ENCODE measurements around the gene COPS8. TPM values are rescaled to one million over a fixed set of nuclear protein-coding genes. Genes with fewer than 3 reads are reported as not detected.

Gene COPS8
- total RNA-seq, 1 donor from 2014 or later = 111 TPM

- H3K4me3 ChIP-seq (ENCODE audit: low read depth, low read length) = no peak overlapping the region
Measured at GRCh38 chr2:237097911-237098702, 12.4 kb downstream of the COPS8 start.

GRCh38 chr2:237099804-237100203 is 14.1 kb downstream of the COPS8 start:
- DNase-seq (ENCODE audit: low read depth) = no peak
- no peak overlapping the region for H3K4me3 ChIP-seq (ENCODE audit: low read depth, low read length)
- no peak for TF ChIP-seq CTCF (conservative IDR thresholded peaks at IDR 0.05; ENCODE audit: low read depth, low read length)

More at GRCh38 chr2:237097911-237098702, 12.4 kb downstream of the COPS8 start:
- TF ChIP-seq CTCF (conservative IDR thresholded peaks at IDR 0.05; ENCODE audit: low read depth, low read length) = no peak
- peak; percentile 32 for DNase-seq (ENCODE audit: low read depth)

GRCh38 chr2:237101118-237101979 is 15.7 kb downstream of the COPS8 start:
- no peak overlapping the region for H3K4me3 ChIP-seq (ENCODE audit: low read depth, low read length)
- TF ChIP-seq CTCF (conservative IDR thresholded peaks at IDR 0.05; ENCODE audit: low read depth, low read length) = no peak
- no peak for DNase-seq (ENCODE audit: low read depth)

GRCh38 chr2:237102428-237102827 is 16.7 kb downstream of the COPS8 start:
- no peak overlapping the region for H3K4me3 ChIP-seq (ENCODE audit: low read depth, low read length)
- DNase-seq (ENCODE audit: low read depth) = no peak
- TF ChIP-seq CTCF (conservative IDR thresholded peaks at IDR 0.05; ENCODE audit: low read depth, low read length) = no peak

GRCh38 chr2:237109421-237109934 is 23.8 kb downstream of the COPS8 start:
- no peak overlapping the region for H3K4me3 ChIP-seq (ENCODE audit: low read depth, low read length)
- no peak for TF ChIP-seq CTCF (conservative IDR thresholded peaks at IDR 0.05; ENCODE audit: low read depth, low read length)

GRCh38 chr2:237113026-237113795 is 27.5 kb downstream of the COPS8 start:
- no peak overlapping the region for H3K4me3 ChIP-seq (ENCODE audit: low read depth, low read length)
- no peak for TF ChIP-seq CTCF (conservative IDR thresholded peaks at IDR 0.05; ENCODE audit: low read depth, low read length)
- no peak for DNase-seq (ENCODE audit: low read depth)

More at GRCh38 chr2:237109421-237109934, 23.8 kb downstream of the COPS8 start:
- DNase-seq (ENCODE audit: low read depth) = no peak

Data from epithelial cell of proximal tubule (primary cell).